A673 (cell line): Measurements from ENCODE around the gene PTCH1. TPM values are rescaled to one million over a fixed set of nuclear protein-coding genes. Genes with fewer than 3 reads are reported as not detected.

Source experiments
- BruUV-seq: library from RNA; stranded (reverse); fragments of 400-500 nt; replicated peaks from 2 replicates; lab custom pipeline; 2021; lab: Mats Ljungman, UMichigan
- CTCF ChIA-PET: fragments of 300-600 bp; sonication (Branson Sonifier 250); formaldehyde crosslinking; loops from one replicate; lab custom pipeline; 2022; ENCODE audit warnings: antibody characterized with exemption; lab: Charles Lee
- POLR2A ChIA-PET: fragments of 300-600 bp; sonication (Branson Sonifier 250); formaldehyde crosslinking; loops from one replicate; lab custom pipeline; 2022; ENCODE audit warnings: antibody characterized with exemption; ENCODE audit not compliant: low non-redundant PET; lab: Charles Lee
- DNase-seq: peaks from one replicate; pipeline ENCODE4 v3.0.0-alpha.2; 2015; ENCODE audit warnings: low spot score
- H3K27ac ChIP-seq: fragments of 200-600 bp; sonication (generic); 2 replicates; pipeline ENCODE4 v1.5.1; 2016; ENCODE audit warnings: mixed run types, low read depth, mild to moderate bottlenecking, mixed read lengths, antibody characterized with exemption, low read length; ENCODE audit not compliant: poor library complexity, severe bottlenecking
- H3K27me3 ChIP-seq: fragments of 200-600 bp; sonication (generic); replicated peaks from 2 replicates; pipeline ENCODE4 v1.6.1; 2017; ENCODE audit warnings: mixed run types, low read depth, mild to moderate bottlenecking, mixed read lengths, antibody characterized with exemption, low read length; ENCODE audit not compliant: insufficient read depth, poor library complexity
- H3K36me3 ChIP-seq: fragments of 200-600 bp; sonication (generic); 2 replicates; pipeline ENCODE4 v1.6.1; 2016; ENCODE audit warnings: mixed run types, mild to moderate bottlenecking, mixed read lengths, antibody characterized with exemption, low read length; ENCODE audit not compliant: insufficient read depth, poor library complexity, severe bottlenecking
- H3K4me1 ChIP-seq: fragments of 200-600 bp; sonication (generic); 2 replicates; pipeline ENCODE4 v1.6.1; 2017; ENCODE audit warnings: mixed run types, mild to moderate bottlenecking, mixed read lengths, antibody characterized with exemption, low read length; ENCODE audit not compliant: insufficient read depth, poor library complexity, severe bottlenecking
- H3K4me3 ChIP-seq: fragments of 200-600 bp; sonication (generic); 2 replicates; pipeline ENCODE4 v1.5.1; 2016; ENCODE audit warnings: low read depth, mixed run types, mild to moderate bottlenecking, mixed read lengths, low read length; ENCODE audit not compliant: poor library complexity, severe bottlenecking
- H3K9me3 ChIP-seq: fragments of 200-600 bp; sonication (generic); 2 replicates; pipeline ENCODE4 v1.6.1; 2016; ENCODE audit warnings: mixed run types, low read depth, mild to moderate bottlenecking, mixed read lengths, antibody characterized with exemption, low read length; ENCODE audit not compliant: poor library complexity, severe bottlenecking
- EZH2 ChIP-seq: fragments of 200-600 bp; sonication (generic); IDR thresholded peaks from 2 replicates; pipeline ENCODE4 v1.6.1; 2017; ENCODE audit warnings: borderline replicate concordance, low read depth, mild to moderate bottlenecking, mixed read lengths, antibody characterized with exemption, low read length; ENCODE audit not compliant: poor library complexity, severe bottlenecking
- intact Hi-C: fragments of 100-400 bp; cut with micrococcal nuclease; formaldehyde crosslinking; loops from one replicate; pipeline ENCODE4 v1.10.0; 2022; ENCODE audit not compliant: unreplicated experiment
- total RNA-seq: library from RNA; stranded (reverse); gene quantifications from 2 replicates; pipeline ENCODE4 v1.2.3, GENCODE V29; 2021
- TF ChIP-seq, protein P1 (sequence below): fragments of 300-800, 200-600 bp; sonication (generic); conservative IDR thresholded peaks from 2 replicates; pipeline ENCODE4 v1.5.1; 2017; ENCODE audit warnings: low read depth, mild to moderate bottlenecking, antibody characterized with exemption, low read length, moderate library complexity, mixed read lengths

Gene PTCH1
- total RNA-seq, 1 experiment from 2014 or later = 36.5 TPM

GRCh38 chr9:95443301-95443700 lies 73.5 kb downstream of the PTCH1 start:
- H3K27me3 ChIP-seq = no peaks in the 10 kb centered on the region
- no TSS peak for BruUV-seq
- intact Hi-C loops = no loop called here
- H3K4me3 ChIP-seq = no peak overlapping the region
- ChIA-PET POLR2A (no interaction called here), CTCF (no interaction called here)
- DNase-seq = no peak
- peaks cover 41% of the 10 kb centered on the region for H3K36me3 ChIP-seq
- no peak overlapping the region for H3K27ac ChIP-seq
- TF ChIP-seq, protein P1, sequence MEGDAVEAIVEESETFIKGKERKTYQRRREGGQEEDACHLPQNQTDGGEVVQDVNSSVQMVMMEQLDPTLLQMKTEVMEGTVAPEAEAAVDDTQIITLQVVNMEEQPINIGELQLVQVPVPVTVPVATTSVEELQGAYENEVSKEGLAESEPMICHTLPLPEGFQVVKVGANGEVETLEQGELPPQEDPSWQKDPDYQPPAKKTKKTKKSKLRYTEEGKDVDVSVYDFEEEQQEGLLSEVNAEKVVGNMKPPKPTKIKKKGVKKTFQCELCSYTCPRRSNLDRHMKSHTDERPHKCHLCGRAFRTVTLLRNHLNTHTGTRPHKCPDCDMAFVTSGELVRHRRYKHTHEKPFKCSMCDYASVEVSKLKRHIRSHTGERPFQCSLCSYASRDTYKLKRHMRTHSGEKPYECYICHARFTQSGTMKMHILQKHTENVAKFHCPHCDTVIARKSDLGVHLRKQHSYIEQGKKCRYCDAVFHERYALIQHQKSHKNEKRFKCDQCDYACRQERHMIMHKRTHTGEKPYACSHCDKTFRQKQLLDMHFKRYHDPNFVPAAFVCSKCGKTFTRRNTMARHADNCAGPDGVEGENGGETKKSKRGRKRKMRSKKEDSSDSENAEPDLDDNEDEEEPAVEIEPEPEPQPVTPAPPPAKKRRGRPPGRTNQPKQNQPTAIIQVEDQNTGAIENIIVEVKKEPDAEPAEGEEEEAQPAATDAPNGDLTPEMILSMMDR = no peak
- no peak for TF ChIP-seq EZH2
- no peaks in the 10 kb centered on the region for H3K4me1 ChIP-seq
- no peaks in the 10 kb centered on the region for H3K9me3 ChIP-seq

GRCh38 chr9:95441081-95441480 lies 75.7 kb downstream of the PTCH1 start:
- BruUV-seq = no TSS peak

DNA sequence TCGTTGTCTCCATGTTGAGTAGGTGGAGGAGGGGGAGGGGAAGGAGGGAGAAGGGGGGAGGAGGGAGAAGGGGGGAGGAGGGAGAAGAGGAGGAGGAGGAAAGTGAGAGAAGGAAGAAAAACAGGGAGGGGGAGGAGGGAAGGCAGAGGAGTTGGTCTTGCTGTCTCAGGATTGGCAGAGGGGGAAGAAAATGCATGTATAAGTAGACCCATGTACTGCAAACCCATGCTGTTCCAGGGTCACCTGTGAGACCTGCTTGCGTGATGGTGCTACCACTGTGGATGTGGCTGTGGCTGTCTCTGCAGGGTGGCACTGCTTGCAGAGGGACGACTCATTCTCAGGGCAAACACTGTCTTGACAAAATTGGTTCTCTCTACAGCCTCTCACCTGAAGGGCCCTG lies 76.3 kb downstream of the PTCH1 start:
- no TSS peak for BruUV-seq
- Histone ChIP-seq H3K36me3 (peaks cover 13% of the 10 kb centered on the region), H3K9me3 (no peaks in the 10 kb centered on the region), H3K4me3 (no peak overlapping the region), H3K4me1 (no peaks in the 10 kb centered on the region), H3K27ac (no peak overlapping the region), H3K27me3 (no peaks in the 10 kb centered on the region)
- no peak for DNase-seq
- ChIA-PET POLR2A (no interaction called here), CTCF (no interaction called here)
- TF ChIP-seq, protein P1 = no peak
- no peak for TF ChIP-seq EZH2
- intact Hi-C loops = no loop called here

More at GRCh38 chr9:95441081-95441480, 75.7 kb downstream of the PTCH1 start:
- Histone ChIP-seq H3K4me3 (no peak overlapping the region), H3K27me3 (no peaks in the 10 kb centered on the region), H3K9me3 (no peaks in the 10 kb centered on the region), H3K4me1 (no peaks in the 10 kb centered on the region), H3K36me3 (peaks cover 19% of the 10 kb centered on the region), H3K27ac (no peak overlapping the region)
- POLR2A ChIA-PET = no interaction called here
- DNase-seq = no peak
- intact Hi-C loops = no loop called here
- TF ChIP-seq, protein P1 = no peak
- no peak for TF ChIP-seq EZH2
- CTCF ChIA-PET = interaction anchor here (0.7 kb wide), 1 partner anchor 9 kb away, joined by 3 read pairs; no protein-coding TSS in a partner anchor
